PFSK-1 (cell line): Measurements from ENCODE around the gene CRB2.

Experiments
- FOXP2 ChIP-seq: optimal IDR thresholded peaks from 2 replicates; pipeline ENCODE3; 2011; ENCODE audit warnings: borderline replicate concordance, control low read depth, inconsistent platforms; ENCODE audit not compliant: insufficient read depth; ENCODE audit errors: extremely low read length, extremely low read depth
- POLR2AphosphoS5 ChIP-seq: IDR thresholded peaks from 2 replicates; pipeline ENCODE4 v1.6.1; 2012; ENCODE audit warnings: low read depth, mild to moderate bottlenecking, control low read depth, low read length, moderate library complexity
- SIN3A ChIP-seq: IDR thresholded peaks from 2 replicates; pipeline ENCODE4 v1.6.1; 2012; ENCODE audit warnings: mild to moderate bottlenecking, low read length, moderate library complexity, borderline replicate concordance; ENCODE audit not compliant: insufficient read depth
- TAF1 ChIP-seq: IDR thresholded peaks from 2 replicates; pipeline ENCODE4 v1.6.1; 2012; ENCODE audit warnings: low read length, control low read depth, borderline replicate concordance; ENCODE audit not compliant: insufficient read depth
- TF ChIP-seq, protein P1 (sequence below), 2 experiments: IDR thresholded peaks; 2 replicates each; pipeline versions ENCODE4 v1.6.1 to v1.8.0; 2011 to 2012; ENCODE audit warnings: low read depth in 2 of 2, low read length in 2 of 2, control low read depth in 1 of 2, inconsistent platforms in 1 of 2, mild to moderate bottlenecking in 1 of 2, moderate library complexity in 1 of 2; ENCODE audit not compliant: insufficient read depth in 1 of 2

Gene CRB2

GRCh38 chr9:123371805-123372590 is 16.0 kb downstream of the CRB2 start:
- TF ChIP-seq FOXP2 (no peak), TAF1 (no peak), SIN3A (no peak), POLR2AphosphoS5 (no peak)
- TF ChIP-seq, protein P1, sequence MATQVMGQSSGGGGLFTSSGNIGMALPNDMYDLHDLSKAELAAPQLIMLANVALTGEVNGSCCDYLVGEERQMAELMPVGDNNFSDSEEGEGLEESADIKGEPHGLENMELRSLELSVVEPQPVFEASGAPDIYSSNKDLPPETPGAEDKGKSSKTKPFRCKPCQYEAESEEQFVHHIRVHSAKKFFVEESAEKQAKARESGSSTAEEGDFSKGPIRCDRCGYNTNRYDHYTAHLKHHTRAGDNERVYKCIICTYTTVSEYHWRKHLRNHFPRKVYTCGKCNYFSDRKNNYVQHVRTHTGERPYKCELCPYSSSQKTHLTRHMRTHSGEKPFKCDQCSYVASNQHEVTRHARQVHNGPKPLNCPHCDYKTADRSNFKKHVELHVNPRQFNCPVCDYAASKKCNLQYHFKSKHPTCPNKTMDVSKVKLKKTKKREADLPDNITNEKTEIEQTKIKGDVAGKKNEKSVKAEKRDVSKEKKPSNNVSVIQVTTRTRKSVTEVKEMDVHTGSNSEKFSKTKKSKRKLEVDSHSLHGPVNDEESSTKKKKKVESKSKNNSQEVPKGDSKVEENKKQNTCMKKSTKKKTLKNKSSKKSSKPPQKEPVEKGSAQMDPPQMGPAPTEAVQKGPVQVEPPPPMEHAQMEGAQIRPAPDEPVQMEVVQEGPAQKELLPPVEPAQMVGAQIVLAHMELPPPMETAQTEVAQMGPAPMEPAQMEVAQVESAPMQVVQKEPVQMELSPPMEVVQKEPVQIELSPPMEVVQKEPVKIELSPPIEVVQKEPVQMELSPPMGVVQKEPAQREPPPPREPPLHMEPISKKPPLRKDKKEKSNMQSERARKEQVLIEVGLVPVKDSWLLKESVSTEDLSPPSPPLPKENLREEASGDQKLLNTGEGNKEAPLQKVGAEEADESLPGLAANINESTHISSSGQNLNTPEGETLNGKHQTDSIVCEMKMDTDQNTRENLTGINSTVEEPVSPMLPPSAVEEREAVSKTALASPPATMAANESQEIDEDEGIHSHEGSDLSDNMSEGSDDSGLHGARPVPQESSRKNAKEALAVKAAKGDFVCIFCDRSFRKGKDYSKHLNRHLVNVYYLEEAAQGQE (IDR thresholded peaks at IDR 0.05; ENCODE audit: insufficient read depth in 1 of 2, low read depth in 2 of 2, low read length in 2 of 2) = no peak

GRCh38 chr9:123372766-123373446 is 16.9 kb downstream of the CRB2 start:
- TF ChIP-seq FOXP2 (no peak), TAF1 (no peak), SIN3A (no peak), POLR2AphosphoS5 (no peak)
- TF ChIP-seq, protein P1 (IDR thresholded peaks at IDR 0.05; ENCODE audit: insufficient read depth in 1 of 2, low read depth in 2 of 2, low read length in 2 of 2) = no peak

- TF ChIP-seq TAF1 (no peak), SIN3A (no peak), FOXP2 (no peak), POLR2AphosphoS5 (no peak)
- TF ChIP-seq, protein P1 (IDR thresholded peaks at IDR 0.05; ENCODE audit: insufficient read depth in 1 of 2, low read depth in 2 of 2, low read length in 2 of 2) = no peak
Observed at GRCh38 chr9:123373447-123373923, 17.5 kb downstream of the CRB2 start.

GRCh38 chr9:123373946-123374345 is 17.9 kb downstream of the CRB2 start:
- TF ChIP-seq, protein P1 (IDR thresholded peaks at IDR 0.05; ENCODE audit: insufficient read depth in 1 of 2, low read depth in 2 of 2, low read length in 2 of 2) = no peak
- TF ChIP-seq TAF1 (no peak), SIN3A (no peak), FOXP2 (no peak), POLR2AphosphoS5 (no peak)
